CD14-positive monocyte (primary cell): ENCODE measurements around the gene MEOX2. TPM values are rescaled to one million over a fixed set of nuclear protein-coding genes. Genes with fewer than 3 reads are reported as not detected.

Experiments used
- DNase-seq, 3 donors: peaks; one replicate each; pipeline ENCODE4 v3.0.0-alpha.2; 2011 to 2022
- H2AFZ ChIP-seq: 2 replicates; pipeline ENCODE4 v1.6.0; 2012; ENCODE audit warnings: mild to moderate bottlenecking, low read depth, low read length, inconsistent platforms; ENCODE audit not compliant: insufficient read depth, poor library complexity, severe bottlenecking
- H3K27ac ChIP-seq, 2 donors: 1 replicate in 1 of 2; 2 replicates in 1 of 2; pipeline ENCODE4 v1.5.1; 2012 to 2013; ENCODE audit warnings: low read length in 2 of 2, control low read depth in 1 of 2, inconsistent platforms in 1 of 2, low read depth in 1 of 2, mild to moderate bottlenecking in 1 of 2
- H3K27me3 ChIP-seq, 2 donors: one replicate each; pipeline versions ENCODE4 v1.6.0 to v1.6.1; 2011 to 2013; ENCODE audit warnings: low read length in 2 of 2; ENCODE audit not compliant: control insufficient read depth in 2 of 2, insufficient read depth in 2 of 2
- H3K36me3 ChIP-seq, 2 donors: replicated peaks in 1 of 2; 1 replicate in 1 of 2; 2 replicates in 1 of 2; pipeline versions ENCODE4 v1.5.1 to v1.6.1; 2012 to 2013; ENCODE audit warnings: low read length in 2 of 2, control low read depth in 1 of 2, inconsistent platforms in 1 of 2, mild to moderate bottlenecking in 1 of 2; ENCODE audit not compliant: insufficient read depth in 2 of 2, control insufficient read depth in 1 of 2
- H3K4me1 ChIP-seq, 2 donors: 1 replicate in 1 of 2; 2 replicates in 1 of 2; pipeline versions ENCODE4 v1.5.1 to v1.6.1; 2012 to 2013; ENCODE audit warnings: low read length in 2 of 2, control low read depth in 1 of 2, inconsistent platforms in 1 of 2, mild to moderate bottlenecking in 1 of 2, moderate library complexity in 1 of 2; ENCODE audit not compliant: insufficient read depth in 2 of 2, control insufficient read depth in 1 of 2
- H3K4me2 ChIP-seq: replicated peaks from 2 replicates; pipeline ENCODE3; 2012; ENCODE audit warnings: low read length, moderate library complexity, mild to moderate bottlenecking; ENCODE audit not compliant: poor library complexity, severe bottlenecking; ENCODE audit errors: extremely low read depth
- H3K4me3 ChIP-seq, 3 experiments: fragments of 200-600 bp in 1 of 3; sonication (generic) in 1 of 3; replicated peaks in 1 of 3; 1 replicate in 2 of 3; 2 replicates in 1 of 3; pipeline ENCODE4 v1.5.1; 2011 to 2013; ENCODE audit warnings: low read length in 3 of 3, mild to moderate bottlenecking in 3 of 3, control low read depth in 2 of 3, low read depth in 2 of 3, inconsistent platforms in 1 of 3, moderate library complexity in 1 of 3
- H3K79me2 ChIP-seq: 2 replicates; pipeline ENCODE4 v1.6.0; 2012; ENCODE audit warnings: mild to moderate bottlenecking, control low read depth, inconsistent platforms, low read length, moderate library complexity; ENCODE audit not compliant: insufficient read depth
- H3K9ac ChIP-seq: 2 replicates; pipeline ENCODE4 v1.6.0; 2017; ENCODE audit warnings: low read length, mild to moderate bottlenecking; ENCODE audit not compliant: insufficient read depth, poor library complexity, severe bottlenecking
- H3K9me3 ChIP-seq, 2 donors: replicated peaks in 1 of 2; 1 replicate in 1 of 2; 2 replicates in 1 of 2; pipeline versions ENCODE4 v1.5.1 to v1.6.1; 2012 to 2013; ENCODE audit warnings: low read length in 2 of 2, control low read depth in 1 of 2; ENCODE audit not compliant: control insufficient read depth in 1 of 2, insufficient read depth in 1 of 2
- H4K20me1 ChIP-seq: 2 replicates; pipeline ENCODE4 v1.6.0; 2012; ENCODE audit warnings: mild to moderate bottlenecking, low read length, control low read depth, moderate library complexity; ENCODE audit not compliant: insufficient read depth
- H3K27ac Mint-ChIP-seq, 7 donors: one replicate each; pipeline ENCODE4 v1.8.0; 2020; ENCODE audit warnings: mild to moderate bottlenecking in 7 of 7, mixed read lengths in 7 of 7, moderate library complexity in 6 of 7, inconsistent platforms in 2 of 7
- H3K27me3 Mint-ChIP-seq, 3 donors: one replicate each; pipeline ENCODE4 v1.8.0; 2021 to 2022; ENCODE audit warnings: low read depth in 3 of 3, mild to moderate bottlenecking in 3 of 3, mixed read lengths in 3 of 3, moderate library complexity in 3 of 3, inconsistent platforms in 1 of 3
- H3K36me3 Mint-ChIP-seq, 2 donors: one replicate each; pipeline ENCODE4 v1.8.0; 2020; ENCODE audit warnings: mixed read lengths in 2 of 2, inconsistent platforms in 1 of 2, mild to moderate bottlenecking in 1 of 2
- H3K4me1 Mint-ChIP-seq: one replicate; pipeline ENCODE4 v1.8.0; 2020; ENCODE audit warnings: mild to moderate bottlenecking, mixed read lengths
- H3K4me3 Mint-ChIP-seq, 2 donors: one replicate each; pipeline ENCODE4 v1.8.0; 2020; ENCODE audit warnings: mild to moderate bottlenecking in 2 of 2, mixed read lengths in 2 of 2, moderate library complexity in 1 of 2
- H3K9me3 Mint-ChIP-seq, 7 donors: one replicate each; pipeline ENCODE4 v1.8.0; 2020 to 2022; ENCODE audit warnings: mixed read lengths in 7 of 7, mild to moderate bottlenecking in 6 of 7, moderate library complexity in 6 of 7, inconsistent platforms in 2 of 7
- WGBS: methylation state at CpG from one replicate; pipeline ENCODE4 v1.1.5; 2013; ENCODE audit warnings: missing lambda C conversion rate; ENCODE audit not compliant: insufficient coverage; 5-methylcytosine and 5-hydroxymethylcytosine counted together
- intact Hi-C, 2 donors: fragments of 100-400 bp; cut with micrococcal nuclease; formaldehyde crosslinking; loops; one replicate each; pipeline versions ENCODE4 v1.15.0 to v1.15.1; 2023
- polyA plus RNA-seq, 3 donors: library from polyadenylated mRNA; depleted of rRNA in 1 of 3; unstranded in 2 of 3; stranded (reverse) in 1 of 3; fragments of 300-500 nt in 2 of 3; fragments of >200 nt in 1 of 3; fragmentation: Illumina TruSeq in 2 of 3; gene quantifications; 1 replicate in 2 of 3; 2 replicates in 1 of 3; pipeline ENCODE4 v1.2.3, GENCODE V29; 2012 to 2021
- TF ChIP-seq, protein P1 (sequence below): fragments of 200-600 bp; IDR thresholded peaks from one replicate; pipeline ENCODE4 v1.8.0; 2022; ENCODE audit warnings: antibody characterized with exemption, mild to moderate bottlenecking

Gene MEOX2
- polyA plus RNA-seq, 3 donors, result not detected

DNA sequence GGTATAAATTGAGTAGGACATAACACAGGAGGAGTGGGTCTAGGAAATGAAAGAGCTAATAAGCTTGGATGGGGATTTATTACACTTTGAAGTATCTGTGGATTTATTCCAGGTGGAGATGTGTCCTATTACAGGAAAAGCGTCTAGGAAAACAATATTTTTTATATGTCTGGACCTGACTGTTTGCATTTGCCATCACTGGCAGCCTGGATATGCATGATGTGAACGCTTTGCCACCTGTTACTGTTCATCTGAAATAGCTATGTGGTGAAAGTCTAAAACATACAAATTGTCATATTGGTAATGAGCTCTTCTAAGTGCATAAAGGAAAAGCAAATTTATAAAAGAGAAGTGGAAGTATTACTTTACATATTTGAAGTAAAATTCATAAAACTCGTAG lies 93.1 kb downstream of the MEOX2 start:
- H3K27me3 Mint-ChIP-seq, result no peaks in the 10 kb centered on the region

DNA sequence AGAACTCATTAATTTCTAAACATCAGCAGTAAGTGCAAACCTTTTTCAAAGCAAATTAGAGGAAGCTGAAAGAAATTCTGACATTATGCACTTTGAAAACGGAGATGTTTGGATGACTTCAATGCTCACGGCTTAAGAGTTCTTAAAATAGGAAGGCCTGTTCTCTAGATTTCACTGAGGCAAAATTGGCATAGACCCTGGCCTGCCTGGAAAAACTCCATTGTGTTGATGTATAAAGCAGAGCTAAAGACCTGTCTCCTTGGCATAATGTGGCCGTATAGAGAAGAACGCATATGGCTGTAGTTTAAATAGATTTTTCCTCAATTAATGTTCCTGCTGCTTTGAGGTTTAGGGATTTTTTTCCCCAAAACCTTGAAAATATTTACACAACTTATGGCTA lies 100.2 kb downstream of the MEOX2 start:
- H3K9ac ChIP-seq, result no peak overlapping the region
- no peaks in the 10 kb centered on the region for H3K27me3 ChIP-seq
- TF ChIP-seq, protein P1, sequence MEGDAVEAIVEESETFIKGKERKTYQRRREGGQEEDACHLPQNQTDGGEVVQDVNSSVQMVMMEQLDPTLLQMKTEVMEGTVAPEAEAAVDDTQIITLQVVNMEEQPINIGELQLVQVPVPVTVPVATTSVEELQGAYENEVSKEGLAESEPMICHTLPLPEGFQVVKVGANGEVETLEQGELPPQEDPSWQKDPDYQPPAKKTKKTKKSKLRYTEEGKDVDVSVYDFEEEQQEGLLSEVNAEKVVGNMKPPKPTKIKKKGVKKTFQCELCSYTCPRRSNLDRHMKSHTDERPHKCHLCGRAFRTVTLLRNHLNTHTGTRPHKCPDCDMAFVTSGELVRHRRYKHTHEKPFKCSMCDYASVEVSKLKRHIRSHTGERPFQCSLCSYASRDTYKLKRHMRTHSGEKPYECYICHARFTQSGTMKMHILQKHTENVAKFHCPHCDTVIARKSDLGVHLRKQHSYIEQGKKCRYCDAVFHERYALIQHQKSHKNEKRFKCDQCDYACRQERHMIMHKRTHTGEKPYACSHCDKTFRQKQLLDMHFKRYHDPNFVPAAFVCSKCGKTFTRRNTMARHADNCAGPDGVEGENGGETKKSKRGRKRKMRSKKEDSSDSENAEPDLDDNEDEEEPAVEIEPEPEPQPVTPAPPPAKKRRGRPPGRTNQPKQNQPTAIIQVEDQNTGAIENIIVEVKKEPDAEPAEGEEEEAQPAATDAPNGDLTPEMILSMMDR, result no peak
- no peak overlapping the region for H3K4me3 Mint-ChIP-seq
- H3K27ac ChIP-seq, result no peak overlapping the region
- no peaks in the 10 kb centered on the region for H3K36me3 ChIP-seq
- H2AFZ ChIP-seq, result no peak overlapping the region
- H3K4me1 Mint-ChIP-seq, result no peaks in the 10 kb centered on the region
- no peaks in the 10 kb centered on the region for H3K27me3 Mint-ChIP-seq
- H4K20me1 ChIP-seq, result no peaks in the 10 kb centered on the region
- no peak for DNase-seq
- WGBS, result 97% methylated on average over 2 of the region's 4 CpGs
- H3K27ac Mint-ChIP-seq, result no peak overlapping the region
- no peak overlapping the region for H3K4me3 ChIP-seq
- H3K79me2 ChIP-seq, result no peaks in the 10 kb centered on the region
- no peak overlapping the region for H3K4me2 ChIP-seq
- peaks cover 3 to 12% (median 9%) of the 10 kb centered on the region in 7 donors for H3K9me3 Mint-ChIP-seq
- H3K9me3 ChIP-seq, result peaks cover 7 to 11% of the 10 kb centered on the region in 2 donors
- no peaks in the 10 kb centered on the region for H3K36me3 Mint-ChIP-seq
- intact Hi-C loops, result no loop called here
- H3K4me1 ChIP-seq, result no peaks in the 10 kb centered on the region

More for the DNA sequence above, 93.1 kb downstream of the MEOX2 start:
- Mint-ChIP-seq H3K4me3 (no peak overlapping the region), H3K36me3 (no peaks in the 10 kb centered on the region), H3K4me1 (no peaks in the 10 kb centered on the region), H3K9me3 (peaks cover 0 to 6% (median 4%) of the 10 kb centered on the region in 7 donors), H3K27ac (no peak overlapping the region)
- no peak overlapping the region for H3K9ac ChIP-seq
- no peak overlapping the region for H3K27ac ChIP-seq
- intact Hi-C loops, result no loop called here
- peaks cover 0 to 4% of the 10 kb centered on the region in 2 donors for H3K9me3 ChIP-seq
- DNase-seq, result no peak
- H2AFZ ChIP-seq, result no peak overlapping the region
- no peaks in the 10 kb centered on the region for H3K4me1 ChIP-seq
- TF ChIP-seq, protein P1, result no peak
- no peaks in the 10 kb centered on the region for H3K36me3 ChIP-seq
- H3K4me3 ChIP-seq, result no peak overlapping the region
- H3K27me3 ChIP-seq, result no peaks in the 10 kb centered on the region
- H4K20me1 ChIP-seq, result no peaks in the 10 kb centered on the region
- no peak overlapping the region for H3K4me2 ChIP-seq
- H3K79me2 ChIP-seq, result no peaks in the 10 kb centered on the region
- 93% methylated on average over 1 of the region's 3 CpGs for WGBS
